Measurements from ENCODE around the gene ABCF3.

DNA sequence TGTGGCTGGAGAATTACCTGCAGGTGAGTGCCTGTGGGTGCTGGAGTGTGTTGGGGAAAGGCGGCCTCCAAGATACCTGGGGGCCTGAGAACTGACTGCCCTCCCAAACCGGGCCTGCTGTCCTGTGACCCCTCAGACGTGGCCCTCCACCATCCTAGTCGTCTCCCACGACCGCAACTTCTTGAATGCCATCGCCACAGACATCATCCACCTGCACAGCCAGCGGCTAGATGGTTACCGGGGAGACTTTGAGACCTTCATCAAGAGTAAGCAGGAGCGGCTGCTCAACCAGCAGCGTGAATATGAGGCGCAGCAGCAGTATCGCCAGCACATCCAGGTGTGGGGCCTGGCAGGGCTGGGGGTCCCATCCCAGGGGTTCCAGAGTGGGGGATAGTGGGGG, 3.4 kb downstream of the ABCF3 start:
- TF ChIP-seq, protein P1, sequence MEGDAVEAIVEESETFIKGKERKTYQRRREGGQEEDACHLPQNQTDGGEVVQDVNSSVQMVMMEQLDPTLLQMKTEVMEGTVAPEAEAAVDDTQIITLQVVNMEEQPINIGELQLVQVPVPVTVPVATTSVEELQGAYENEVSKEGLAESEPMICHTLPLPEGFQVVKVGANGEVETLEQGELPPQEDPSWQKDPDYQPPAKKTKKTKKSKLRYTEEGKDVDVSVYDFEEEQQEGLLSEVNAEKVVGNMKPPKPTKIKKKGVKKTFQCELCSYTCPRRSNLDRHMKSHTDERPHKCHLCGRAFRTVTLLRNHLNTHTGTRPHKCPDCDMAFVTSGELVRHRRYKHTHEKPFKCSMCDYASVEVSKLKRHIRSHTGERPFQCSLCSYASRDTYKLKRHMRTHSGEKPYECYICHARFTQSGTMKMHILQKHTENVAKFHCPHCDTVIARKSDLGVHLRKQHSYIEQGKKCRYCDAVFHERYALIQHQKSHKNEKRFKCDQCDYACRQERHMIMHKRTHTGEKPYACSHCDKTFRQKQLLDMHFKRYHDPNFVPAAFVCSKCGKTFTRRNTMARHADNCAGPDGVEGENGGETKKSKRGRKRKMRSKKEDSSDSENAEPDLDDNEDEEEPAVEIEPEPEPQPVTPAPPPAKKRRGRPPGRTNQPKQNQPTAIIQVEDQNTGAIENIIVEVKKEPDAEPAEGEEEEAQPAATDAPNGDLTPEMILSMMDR (IDR thresholded peaks at IDR 0.05), result no peak
- no peak for TF ChIP-seq POLR2A (IDR thresholded peaks at IDR 0.05)
